T follicular helper cell (primary cell): ENCODE measurements around the gene MICALL1.
"Not testable (repeated sequence)": the region's sequence is repeated elsewhere in the genome, so short reads cannot be mapped to it uniquely, and the experiment has no call there.

Experiments
- DNase-seq: peaks from one replicate; pipeline ENCODE4 v3.0.0-alpha.2; 2020; ENCODE audit warnings: low read depth

Gene MICALL1

DNA sequence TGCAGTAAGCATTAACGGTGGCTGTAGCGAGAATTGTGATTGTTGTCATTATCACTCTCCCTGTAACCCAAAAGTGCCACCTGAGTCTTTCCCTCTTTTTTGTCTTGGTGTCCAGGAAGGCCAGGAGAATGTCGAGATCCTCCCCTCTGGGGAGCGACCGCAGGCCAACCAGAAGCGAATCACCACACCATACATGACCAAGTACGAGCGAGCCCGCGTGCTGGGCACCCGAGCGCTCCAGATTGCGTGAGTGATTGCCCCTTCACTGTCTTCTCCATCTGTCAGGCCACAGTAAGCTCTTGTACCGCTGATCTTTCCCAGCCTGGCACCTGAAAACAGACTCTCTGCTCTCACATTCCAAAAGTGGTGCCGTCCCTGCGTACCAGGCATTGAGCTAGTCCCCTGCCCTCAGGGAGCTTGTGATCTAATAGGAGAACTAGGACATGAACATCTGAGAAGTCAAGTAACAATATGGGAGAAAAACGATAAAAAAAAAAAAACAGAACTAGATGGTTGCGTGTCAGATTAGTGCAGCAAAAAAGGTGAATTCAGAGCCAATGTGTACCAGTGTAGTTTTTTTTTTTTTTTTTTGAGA, 53.2 kb downstream of the MICALL1 start:
- no peak for DNase-seq

DNA sequence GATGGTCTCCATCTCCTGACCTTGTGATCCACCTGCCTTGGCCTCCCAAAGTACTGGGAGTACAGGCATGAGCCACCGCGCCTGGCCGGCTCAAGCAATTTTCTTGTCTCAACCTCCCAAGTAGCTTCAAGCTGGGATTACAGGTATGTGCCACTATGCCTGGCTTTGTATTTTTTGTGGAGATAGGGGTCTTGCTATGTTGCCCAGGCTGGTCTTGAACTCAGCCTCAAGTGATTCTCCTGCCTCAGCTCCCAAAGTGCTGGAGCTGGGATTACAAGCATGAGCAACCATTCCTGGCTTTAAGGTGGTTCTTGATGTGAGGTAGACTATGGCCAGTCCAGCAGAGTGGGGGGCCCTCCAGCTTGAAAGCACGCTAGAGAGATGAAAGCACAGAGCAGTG, 55.0 kb downstream of the MICALL1 start:
- no peak for DNase-seq

DNA sequence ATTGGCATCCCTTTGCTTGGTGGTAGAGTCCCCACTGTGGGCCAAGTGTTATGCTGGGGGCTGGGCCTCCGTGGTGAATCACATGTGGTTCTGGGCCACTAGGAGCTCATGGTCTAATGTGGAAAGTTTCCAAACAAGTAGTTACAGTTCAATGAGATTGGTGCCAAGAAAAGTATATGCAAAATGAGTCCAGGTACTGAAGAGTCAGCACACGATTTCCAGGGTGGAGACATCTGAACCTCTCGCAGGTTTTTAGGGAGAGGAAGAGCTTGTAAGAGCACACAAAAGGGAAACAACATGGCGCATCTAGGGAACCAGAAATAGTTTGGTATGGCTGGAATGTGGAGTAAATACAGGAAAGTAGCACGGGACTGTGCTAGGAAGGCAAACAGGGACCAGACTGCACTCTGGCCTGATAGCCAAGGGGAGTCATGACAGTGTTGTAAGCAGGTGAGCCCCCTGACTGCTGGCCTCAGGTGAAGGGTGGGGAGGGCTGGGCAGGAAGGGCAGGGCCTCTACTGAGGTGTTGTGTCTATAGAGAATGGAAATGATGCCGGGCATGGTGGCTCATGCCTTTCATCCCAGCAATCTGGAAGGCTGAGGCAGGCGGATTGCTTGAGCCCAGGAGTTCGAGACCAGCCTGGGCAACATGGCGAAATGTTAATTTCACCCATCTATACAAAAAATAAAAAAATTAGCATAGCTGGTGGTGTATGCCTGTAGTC, 60.0 kb downstream of the MICALL1 start:
- DNase-seq: no peak

DNA sequence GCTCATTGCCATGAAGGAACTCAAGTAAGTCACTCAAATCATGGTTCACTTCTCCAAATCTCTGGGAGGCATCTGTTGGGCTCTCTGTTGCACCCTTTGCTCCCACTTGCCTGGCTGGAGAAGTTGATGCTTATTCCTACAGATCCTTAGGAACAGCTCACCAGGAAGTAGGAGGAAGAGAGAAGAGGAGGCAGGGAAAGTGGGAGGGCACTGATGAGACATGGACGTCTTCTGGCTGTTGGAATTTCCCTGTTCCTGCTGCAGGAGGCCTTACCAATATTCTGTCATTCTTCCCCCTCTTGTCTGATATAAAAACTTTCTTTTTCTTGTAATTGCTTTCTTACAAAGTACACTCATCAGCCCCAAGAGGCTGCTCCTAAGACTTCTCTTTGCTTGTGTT, 61.0 kb downstream of the MICALL1 start:
- DNase-seq: no peak

DNA sequence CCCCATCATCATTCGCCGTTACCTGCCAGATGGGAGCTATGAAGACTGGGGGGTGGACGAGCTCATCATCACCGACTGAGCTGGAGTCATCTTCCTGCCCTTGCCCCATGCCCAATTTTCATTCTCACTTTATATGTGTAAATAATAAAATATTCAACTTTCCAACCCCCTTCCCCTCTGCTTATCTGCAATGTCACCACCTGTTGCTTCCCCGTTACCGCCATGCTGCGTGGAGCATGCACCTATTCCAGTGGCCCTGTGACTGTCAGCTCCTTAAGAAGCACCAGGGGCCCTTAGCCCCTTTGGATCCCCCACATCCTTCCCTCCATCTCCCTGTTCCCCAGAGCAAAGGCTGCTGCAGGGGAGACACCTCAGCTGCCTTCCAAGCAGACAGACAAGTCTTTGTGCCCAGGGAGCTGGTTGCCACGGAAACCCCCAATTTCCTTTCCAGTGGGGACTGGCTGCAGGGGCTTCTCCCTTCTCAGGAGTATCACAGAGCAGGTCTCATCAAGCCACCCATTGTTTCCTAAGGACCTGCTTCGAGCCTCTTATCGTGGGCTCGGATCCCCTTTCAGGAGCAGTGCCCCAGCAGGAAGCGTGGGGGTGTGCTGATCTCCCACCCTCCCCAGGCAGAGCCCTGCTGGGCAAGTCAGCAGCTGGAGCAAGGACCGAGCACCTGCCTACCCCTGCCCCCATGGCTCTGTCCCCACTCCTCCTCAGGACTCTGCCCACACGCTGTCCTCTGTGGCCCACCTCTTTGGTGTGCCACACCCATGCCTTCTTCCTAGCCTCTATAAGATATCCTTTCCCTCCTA, 61.7 kb downstream of the MICALL1 start:
- no peak for DNase-seq

DNA sequence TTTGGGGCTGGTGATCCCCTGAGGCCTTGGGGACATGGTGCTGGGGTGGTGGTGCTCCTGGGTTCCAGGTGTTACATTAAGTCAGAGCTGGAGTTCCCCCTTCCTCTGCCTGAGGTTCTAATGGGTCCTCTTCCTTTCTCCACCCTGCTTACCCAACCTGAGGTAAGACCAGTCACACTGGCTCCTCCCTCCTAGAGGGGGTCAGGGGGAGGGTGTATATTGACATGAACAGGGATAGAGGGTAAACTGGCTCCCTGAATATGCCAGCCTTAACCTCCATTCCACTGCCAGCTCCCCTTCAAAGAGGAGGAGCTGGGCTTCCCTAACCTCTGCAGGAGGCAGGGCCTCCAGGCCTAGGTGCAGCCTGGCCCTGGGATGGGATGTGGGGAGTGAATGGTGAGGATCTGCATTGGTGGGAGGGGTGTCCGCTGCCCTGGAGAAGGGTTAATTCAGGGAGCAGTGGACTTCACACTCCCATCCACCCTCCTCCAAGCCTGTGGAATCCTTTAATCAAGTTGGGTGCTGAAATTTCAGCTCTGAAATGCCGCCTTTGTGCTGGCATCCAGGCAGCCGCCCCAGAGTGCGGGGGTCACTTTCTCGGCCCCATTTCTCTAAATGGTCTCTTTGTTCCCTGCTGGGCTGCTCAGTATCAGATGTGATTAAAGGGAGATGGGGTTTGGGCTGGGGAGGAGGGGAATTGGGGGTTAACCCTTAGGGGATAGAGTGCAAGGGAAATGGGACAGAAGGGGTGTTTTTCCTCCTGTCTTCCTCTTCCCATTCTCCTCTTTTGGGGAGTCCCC, 62.6 kb downstream of the MICALL1 start:
- DNase-seq: no peak

DNA sequence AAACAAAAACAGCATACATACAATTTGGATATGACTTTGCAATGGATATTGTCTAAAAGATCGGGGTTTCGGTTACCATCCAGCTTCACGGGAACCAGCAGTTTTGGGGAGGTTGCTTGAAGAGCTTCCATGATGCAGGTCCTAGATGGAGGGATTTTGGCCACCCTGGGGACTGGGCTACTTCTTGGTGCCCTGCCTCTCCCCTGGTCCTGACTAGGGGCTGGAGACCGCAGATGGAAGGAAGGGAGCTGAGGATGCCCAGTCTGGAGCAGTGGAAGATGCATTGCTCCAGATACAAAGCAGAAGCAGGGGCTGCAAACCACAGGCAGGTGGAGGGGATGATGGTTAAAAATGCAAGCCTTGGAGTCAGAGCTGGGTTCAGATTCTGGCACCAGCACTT, 64.8 kb downstream of the MICALL1 start:
- no peak for DNase-seq

DNA sequence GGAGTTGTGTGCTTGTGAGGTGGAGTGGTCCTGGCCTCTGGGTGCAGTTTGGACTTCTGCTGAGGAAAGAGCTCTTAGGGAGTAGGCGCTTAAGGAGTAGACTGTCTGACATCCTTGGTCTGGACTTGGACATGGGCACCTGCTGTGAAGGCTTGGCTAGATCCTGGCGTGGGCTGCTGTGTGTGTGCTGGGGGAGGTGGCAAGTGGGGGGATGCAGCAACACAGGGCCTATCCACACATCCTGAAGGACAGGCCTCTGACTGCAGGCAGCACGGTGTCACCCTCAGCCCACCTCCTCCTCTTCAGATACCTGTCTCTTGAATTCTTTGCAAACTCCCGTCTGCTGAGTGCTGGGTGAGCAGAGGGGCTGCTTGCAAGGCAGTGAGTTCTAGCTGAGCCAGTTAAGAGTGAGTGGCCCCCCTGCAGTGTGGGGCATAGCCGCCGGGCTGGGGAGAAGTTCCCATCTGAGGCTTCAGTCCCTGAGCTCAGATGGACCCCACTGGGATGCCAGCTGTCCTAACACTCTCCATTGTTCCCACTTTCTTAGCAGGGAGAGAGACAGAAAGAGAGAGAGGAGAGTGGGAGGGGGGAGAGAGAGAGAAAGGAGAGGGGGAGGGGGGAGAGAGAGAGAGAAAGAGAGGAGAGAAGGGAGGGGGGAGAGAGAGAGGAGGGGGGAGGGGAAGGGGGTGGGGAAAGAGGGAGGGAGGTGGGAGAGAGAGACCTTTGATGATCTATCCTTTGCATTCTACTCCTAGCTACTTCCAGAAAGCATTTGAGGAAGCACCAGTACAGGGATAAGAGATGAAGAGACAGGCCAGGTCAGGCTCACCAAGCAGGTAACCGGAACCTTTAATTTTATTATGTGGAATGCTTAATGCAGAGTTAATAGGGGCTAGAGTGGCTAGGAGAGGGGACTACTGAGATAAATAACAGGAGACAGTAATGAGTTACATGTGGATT, 65.7 kb downstream of the MICALL1 start:
- no peak for DNase-seq

DNA sequence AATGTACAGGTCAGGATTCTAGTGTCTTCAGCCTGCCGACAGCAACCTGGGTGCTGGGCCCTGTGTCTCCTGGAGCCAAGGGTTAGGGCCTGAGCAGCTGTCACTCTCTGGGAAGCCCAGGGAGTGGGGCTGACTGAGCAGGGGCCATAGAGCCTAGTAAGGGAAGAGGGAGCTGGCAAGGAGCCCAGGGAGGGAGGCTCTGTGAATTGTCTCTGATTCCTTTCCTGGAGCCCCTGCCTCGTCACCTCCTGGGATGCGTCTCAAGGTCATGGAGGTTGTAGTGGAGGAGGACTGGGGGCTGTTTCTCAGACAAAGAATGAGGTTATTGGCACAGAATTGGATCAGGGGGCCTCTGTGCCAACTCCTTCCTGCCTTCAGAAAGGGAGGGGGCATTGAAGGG, 66.4 kb downstream of the MICALL1 start:
- no peak for DNase-seq

DNA sequence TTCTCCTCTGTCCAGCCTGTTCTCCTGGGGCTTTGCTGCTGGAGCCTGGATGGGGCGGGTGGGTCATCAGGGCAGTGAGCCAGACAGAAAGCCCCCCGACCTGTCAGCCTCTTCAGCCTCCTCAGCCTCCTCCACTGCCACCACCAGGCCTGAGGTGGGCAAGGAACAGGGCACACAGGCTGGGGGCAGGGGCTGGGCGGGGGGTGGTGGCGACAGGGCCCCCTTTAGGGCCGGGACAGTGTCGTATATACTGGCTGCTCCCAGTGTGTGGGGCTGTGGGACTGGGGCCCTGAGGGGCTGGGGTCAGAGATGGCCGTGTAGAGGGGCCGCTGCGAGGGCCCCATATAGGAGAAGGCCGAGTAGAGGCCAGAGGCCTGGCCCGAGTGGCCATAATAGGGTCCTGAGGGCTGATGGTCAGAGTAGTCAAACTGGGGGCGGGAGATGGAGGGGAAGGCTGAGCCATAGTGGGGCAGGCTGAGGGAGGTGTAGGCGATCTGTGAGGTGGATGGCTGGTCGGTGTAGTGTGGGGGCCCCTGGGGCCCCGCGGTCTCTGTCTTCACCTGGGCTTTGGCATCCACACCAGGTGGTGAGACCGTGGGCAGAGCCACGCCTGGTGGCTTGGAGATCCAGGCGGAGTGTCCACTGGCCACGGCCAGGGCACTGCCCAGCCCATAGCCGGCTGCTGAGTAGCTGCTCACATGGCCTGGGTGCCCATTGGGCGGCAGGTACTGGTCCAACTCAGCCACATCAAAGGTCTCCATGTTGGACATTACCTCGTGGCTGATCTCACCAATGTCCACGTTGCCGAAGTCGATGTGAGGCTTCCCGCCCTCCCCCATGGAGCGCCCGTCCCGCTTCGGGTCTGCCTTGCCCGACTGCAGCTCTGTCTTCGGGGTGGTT, 67.4 kb downstream of the MICALL1 start:
- no peak for DNase-seq

DNA sequence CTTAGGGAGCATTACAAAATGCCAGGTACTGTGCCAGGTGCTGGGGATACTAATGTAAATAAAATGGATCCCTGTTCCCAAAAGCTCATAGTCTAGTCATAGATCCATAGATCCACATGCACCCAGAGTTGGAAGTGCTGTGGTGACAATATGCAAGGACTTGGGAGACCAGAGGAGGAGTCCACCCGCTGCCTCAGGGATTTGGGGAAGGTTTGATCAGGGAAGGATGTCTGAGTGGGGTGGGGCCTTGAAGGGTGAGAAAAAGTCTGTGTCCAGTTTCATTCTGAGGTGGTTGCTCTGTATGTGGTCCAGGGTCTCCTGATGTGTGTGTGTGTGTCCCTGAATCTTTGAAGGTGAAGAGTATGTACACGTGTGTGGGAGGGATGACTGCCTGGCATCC, 69.1 kb downstream of the MICALL1 start:
- DNase-seq: no peak

DNA sequence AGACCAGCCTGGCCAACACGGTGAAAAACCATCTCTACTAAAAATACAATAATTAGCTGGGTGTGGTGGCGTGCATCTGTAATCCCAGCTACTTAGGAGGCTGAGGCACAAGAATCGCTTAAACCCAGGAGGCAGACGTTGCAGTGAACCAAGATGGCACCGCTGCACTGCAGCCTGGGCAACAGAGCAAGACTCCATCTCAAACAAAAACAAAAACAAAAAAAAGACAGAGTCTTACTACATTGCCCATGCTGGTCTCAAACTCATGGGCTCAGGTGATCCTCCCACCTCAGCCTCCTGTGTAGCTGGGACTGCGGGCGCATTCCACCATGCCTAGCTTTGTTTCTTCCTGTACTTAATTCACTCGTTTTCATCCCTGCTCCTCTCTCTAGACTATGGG, 69.9 kb downstream of the MICALL1 start:
- DNase-seq: not testable (repeated sequence)

DNA sequence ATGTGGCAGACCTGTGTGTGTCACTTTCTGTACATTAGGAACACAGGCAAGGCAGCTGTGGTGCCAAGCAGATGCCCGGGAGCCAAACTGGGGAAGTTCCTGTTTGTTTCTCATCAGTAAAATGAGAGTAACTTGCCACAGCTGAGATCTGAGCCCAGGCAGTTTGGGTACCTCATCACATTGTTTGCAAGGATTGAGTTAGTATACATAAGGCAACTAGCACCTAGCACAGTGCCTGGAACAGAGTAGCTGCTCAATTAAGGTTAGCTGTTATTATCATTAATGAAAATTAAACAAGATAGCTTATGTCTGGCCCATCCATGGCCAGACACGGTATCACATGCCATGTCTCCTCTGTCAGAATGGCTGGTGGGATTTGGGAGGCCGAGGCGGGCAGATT, 70.5 kb downstream of the MICALL1 start:
- DNase-seq: no peak

DNA sequence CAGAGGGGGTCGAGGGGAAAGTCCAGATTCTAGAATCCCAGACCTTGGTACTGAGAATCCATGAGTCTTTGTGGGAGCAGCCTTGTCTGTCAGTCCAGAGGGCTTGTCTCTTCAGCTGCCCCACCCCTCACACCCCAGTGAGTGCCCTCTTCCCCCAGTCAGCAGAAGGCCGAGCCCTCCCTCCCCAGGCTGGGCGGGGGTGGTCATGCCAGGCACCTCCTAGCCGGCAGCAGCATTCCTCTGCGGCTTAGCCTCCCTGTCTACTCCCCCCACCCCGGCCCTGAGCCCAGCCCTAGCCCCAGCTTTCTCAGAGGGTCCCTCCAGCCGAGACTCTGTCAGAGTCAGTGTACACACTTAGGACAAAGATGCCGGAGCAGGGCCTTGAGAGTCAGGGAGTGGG, 73.7 kb downstream of the MICALL1 start:
- DNase-seq: no peak

DNA sequence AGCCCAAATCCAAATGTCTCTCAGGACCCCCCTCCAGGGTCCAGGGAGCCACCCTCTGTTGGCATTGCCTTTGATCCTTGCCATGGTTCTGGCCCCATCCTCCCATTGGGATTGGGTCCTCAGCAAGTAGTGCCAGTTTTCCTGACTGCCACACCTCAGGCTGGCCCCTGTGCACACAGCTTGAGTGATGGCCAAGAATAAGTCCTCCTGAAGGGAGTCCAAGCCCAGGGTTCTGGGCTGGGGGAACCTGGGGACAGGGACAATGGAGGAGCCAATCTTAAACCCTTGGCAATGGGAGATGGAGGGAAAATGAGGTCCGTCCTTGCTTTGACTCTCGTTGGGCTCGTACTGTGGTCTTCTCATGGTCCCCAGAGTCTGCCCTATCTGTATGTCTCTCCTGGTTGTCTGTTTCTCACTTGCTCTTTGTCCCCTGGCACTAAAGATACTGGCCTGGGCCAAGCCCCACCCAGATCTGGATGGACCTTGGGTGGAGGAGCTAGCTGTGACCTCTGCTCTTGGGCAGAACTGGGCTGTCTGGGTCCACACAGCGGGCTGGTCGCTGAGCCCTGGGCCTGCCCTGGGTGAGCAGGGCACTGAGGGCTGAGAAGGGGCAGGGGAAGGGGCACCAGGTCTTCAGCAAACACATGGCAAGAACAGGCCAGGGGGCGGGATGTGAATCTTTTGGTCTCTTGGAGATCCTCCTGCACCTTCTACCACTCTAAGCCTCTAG, 75.3 kb downstream of the MICALL1 start:
- DNase-seq: no peak

DNA sequence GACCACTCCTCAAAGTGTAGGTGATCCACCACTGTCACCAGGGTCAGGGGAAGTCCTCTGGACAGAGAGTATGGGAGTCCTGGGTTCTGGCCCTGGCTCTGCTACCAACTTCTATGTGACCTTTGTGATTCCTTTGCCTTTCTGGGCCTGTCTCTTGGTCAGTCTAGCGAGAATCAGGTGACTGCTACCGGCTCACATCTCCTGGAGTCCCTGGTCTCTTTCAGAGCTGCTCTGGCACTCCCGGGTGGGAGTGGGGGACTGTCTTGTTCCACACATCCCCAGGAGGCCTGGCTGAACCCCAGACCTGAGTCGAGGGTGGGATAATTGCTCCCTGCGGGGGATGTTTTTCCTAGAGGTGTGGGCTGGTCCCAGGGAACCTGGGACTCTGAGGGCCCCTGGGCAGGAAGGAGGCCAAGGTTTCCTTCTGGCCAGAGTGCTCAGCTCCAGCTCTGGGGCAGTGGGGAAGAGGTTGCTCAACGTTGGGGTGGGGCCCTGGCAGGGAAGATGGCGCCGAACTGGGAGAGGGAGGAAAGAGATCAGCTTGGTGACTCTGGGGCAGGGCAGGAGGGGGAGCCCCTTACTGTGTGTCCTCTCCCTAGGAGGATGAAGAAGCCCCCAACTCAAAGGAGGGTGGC, 76.2 kb downstream of the MICALL1 start:
- DNase-seq: no peak

DNA sequence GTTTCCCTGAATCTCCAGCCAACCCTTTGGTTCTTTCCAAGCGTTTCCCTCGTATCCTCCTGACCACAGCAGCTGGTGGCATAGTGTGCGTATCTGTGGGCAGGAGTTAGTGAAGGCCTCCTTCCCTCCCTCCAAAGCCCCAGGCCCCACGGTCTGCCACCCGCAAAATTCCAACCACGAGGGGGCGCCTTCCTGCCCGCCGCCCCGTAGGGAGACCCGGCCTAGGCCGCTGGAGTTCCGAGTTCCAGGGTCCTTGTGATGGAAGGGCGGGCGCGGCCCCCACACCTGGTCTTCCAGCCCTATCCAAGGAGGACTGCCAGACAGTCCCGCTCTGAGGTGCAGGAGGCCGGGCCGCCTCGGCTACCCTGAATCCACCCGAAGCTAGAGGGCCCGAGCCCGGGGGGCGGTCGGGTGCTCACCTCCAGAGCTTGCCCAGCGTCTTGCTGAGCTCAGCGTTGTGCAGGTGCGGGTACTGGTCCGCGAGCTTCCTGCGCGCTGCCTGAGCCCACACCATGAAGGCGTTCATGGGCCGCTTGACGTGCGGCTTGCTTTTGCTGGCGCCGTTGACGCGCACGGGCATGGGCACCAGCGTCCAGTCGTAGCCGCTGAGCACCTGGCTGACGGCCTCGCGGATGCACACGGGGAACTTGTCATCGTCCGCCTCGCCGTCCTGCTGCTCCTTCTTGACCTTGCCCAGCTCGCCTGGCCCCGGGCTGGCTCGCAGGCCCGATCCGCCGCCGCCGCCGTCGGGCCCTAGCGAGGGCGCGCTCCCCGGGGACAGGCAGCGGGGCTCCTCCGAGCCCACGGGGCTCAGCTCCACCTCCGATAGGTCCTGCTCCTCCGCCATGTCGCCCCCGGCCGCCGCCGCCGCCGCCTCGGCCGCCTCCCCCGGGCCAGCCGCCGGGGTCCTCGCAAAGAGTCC, 77.1 kb downstream of the MICALL1 start:
- no peak for DNase-seq
